SIG-M5 treated with dmso at 0.1 percent for 504 hours (cell line): ENCODE measurements around the gene CAPN8.
A peak's percentile ranks its signal among the peaks of the same experiment; 100 is the strongest.

Experiments
- DNase-seq: peaks from one replicate; lab custom pipeline; 2025; ENCODE audit not compliant: unreplicated experiment; lab: John Stamatoyannopoulos, UW

Gene CAPN8

GRCh38 chr1:223702735-223703667, 37.5 kb upstream of the CAPN8 start:
- no peak for DNase-seq

- peak; percentile 33 for DNase-seq
Observed at GRCh38 chr1:223700942-223701637, 35.6 kb upstream of the CAPN8 start.

GRCh38 chr1:223700388-223700918, 35.0 kb upstream of the CAPN8 start:
- DNase-seq, result no peak

GRCh38 chr1:223695941-223696340, 30.4 kb upstream of the CAPN8 start:
- DNase-seq, result no peak

GRCh38 chr1:223695014-223695548, 29.6 kb upstream of the CAPN8 start:
- no peak for DNase-seq

- DNase-seq, result no peak
Observed at GRCh38 chr1:223691121-223691520, 25.6 kb upstream of the CAPN8 start.

- no peak for DNase-seq
Observed at GRCh38 chr1:223684488-223684792, 18.9 kb upstream of the CAPN8 start.

DNA sequence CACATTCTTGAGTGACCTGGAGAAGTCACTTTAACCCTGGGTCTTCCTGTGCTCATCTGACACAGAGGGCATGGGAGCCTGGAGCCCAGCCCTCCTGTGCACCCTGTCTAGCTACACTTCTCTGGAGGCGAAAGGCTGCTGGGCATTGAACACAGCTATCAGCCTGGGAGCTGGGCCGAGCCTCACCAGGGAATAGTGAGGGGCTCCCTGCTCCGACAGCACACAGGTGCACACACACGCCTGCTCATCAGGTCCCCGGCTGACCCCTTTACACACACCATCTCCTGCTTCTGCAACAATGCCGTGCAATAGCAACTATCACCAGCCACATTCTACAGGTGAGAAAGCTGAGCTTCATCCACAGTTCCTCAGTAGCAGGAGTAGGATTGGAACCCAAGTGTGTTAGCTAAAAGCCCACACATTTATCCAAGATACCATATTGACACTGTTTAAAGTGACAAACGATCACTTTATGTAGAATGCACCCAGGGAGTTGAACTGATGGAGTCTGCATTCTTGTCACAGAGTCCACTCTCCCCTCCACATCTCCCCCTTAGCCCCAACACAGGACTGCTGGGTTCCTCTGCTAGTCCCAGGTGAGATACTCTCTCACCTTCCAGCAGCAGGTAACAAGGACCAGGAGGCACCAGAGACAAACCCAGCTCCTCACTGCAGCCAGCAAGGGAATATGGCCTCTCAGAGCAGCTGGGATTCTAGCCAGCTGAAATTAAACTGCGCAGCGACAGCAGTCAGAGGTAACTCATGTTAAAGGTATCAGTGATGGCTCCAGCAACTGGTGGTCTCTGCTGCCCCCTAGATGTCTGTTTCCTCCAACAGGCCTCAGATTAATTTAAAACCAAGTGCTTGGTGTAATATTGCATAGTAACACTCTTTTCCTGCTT, 18.3 kb upstream of the CAPN8 start:
- peak; percentile 63 for DNase-seq

GRCh38 chr1:223682502-223682901, 17.0 kb upstream of the CAPN8 start:
- DNase-seq, result no peak

DNA sequence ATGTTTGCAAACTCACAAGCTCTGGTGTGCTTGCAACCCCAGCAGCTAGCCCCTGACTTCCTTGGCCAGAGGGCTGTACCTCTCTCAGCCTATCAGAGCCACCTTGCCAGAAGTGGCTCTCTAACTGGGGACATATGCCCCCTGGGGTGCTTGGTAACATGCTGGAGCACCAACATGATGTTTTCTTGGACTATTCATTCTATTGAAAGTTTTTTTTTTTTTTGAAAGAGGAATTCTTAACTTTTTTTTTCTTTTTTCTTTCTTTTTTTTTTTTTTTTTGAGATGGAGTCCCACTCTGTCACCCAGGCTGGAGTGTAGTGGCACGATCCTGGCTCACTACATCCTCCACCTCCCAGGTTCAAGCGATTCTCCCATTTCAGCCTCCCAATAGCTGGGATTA, 14.7 kb upstream of the CAPN8 start:
- no peak for DNase-seq

DNA sequence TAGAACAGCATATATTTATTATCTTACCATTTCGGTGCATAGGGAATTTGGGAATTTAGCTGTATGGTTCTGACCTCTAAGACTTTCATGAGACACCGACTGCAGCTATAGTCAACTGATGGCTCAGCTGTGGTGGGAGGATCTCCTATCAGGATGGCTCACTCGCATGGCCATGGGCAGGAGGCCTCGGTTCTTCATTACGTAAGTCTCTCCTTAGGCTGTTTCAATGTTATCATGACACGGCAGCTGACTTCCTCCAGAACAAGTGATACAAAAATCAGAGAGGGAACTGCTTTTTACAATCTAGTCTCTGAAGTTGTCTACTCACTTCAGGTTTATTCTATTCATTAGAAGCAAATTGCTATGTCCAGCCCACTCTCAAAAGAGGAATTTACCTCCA, 13.3 kb upstream of the CAPN8 start:
- DNase-seq, result peak; percentile 81

DNA sequence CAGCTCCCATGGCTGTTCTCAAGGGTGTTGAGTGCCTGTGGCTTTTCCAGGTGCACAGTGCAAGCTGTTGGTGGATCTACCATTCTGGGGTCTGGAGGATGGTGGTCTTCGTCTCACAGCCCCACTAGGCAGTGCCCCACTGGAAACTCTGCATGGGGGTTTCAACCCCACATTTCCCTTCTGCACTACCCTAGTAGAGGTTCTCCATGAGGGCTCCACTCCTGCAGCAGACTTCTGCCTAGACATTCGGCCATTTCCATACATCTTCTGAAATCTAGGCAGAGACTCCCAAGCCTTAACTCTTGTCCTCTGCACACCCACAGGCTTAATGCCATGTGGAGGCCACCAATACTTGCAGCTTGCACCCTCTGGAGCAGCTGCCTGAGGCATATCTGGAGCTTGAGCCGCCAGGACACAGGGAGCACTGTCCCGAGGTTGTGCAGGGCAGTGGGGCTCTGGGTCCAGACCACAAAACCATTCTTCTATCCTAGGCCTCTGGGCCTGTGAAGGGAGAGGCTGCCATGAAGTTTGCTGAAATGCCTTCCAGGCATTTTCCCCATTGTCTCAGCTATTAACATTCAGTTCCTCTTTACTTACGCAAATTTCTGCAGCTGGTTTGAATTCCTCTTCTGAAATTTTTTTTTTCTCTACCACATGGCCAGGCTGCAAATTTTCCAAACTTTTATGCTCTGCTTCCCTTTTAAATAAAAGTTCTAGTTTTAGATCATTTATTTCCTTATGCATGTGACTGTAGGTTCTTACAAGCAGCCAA, 8.8 kb upstream of the CAPN8 start:
- DNase-seq, result peak; percentile 42

DNA sequence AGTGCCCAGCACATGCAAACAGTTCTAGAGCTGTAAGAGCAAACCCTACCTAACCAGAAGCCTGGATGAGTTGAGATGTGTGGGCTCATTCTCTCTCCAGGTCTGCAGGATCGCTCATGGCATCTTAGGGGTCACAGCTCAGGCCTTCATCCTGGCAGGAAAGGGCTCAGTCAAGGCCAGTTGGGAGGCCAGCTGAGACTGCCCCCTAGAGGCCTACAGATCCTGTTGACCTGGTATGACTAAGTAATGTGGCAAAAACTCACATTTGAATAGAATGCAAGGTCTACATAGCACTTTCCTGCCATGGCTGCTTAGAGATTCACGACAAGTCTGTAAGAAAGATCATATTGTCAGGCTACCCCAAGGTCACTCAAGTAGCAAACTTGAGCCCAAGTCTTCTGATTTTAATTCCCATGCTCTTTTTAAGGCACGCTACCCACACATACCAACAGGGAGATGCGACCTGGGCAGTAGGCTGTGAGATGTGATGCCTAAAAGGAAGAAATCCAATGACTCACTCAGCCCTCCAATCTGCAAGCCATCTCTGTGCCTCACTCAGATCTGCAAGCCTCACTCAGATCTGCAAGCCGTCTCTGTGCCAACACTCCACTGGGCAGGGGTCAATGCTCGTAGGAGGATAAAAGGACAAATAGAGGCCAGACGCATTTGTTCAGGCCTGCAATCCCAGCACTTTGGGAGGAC, 5.1 kb upstream of the CAPN8 start:
- DNase-seq, result peak; percentile 21

DNA sequence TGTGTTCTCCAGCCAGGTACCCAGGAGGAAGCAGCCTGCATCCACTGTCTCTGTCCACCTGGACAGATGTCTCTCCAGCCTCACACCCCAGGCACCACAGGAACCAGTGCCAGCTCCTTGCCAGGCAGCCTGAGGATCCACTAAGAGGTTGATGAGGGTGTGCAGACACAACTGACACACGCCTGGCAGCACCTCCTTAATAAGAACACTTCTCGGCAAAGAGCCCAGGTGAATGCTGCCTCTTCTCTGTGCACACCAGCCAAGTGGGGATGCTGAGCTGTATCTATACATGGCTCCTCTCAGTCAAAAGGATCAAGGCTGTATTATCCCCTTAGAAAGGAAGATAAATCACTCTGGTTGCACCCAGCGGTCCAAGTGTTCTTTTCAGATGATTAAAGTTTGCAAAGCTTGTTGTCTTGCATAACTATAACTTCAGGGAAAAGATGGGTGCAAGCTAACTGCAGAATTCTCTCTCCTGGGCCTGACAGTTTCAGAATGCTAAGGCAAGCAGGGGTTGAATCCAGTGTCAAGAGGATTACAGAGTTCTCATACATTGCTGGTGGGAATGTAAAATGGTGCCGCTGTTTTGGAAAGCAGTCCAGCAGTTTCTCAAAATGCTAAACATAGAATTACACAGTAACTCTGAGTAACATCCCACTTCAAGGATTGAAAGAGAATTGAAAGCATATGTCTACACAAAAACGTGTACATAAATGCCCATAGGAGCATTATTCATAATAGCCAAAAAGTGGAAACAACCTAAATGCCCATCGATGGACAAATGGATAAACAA, 3.7 kb upstream of the CAPN8 start:
- DNase-seq, result no peak

DNA sequence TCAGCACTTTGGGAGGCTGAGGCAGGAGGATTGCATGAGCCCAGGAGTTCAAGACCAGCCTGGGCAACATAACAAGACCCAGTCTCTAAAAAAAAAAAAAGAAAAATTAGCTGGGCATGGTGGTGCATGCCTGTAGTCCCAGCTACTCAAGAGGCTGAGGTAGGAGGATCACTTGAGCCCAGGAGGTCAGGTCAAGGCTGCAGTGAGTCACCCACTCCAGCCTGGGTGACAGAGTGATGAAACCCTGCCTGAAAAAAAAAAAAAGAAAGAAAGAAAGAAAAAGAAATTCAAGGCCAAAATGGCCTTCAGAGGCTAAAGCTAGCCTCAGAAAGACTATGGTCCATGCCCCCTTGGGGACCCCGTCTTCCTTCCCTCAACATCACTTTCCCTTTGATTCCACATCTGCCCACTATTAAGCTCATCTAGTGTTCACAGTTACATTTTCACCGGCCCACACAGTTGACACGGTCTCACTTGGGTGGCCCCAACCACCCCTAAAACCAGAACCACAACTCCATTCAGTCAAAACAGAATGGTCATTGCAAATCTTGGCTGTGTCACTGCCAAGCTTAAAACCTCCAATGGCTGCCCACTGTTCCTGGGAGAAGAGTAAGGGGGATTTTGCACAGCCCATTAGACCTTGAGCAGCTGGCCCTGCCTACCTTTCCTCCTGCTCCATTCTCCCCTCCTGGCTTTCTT, 2.1 kb upstream of the CAPN8 start:
- DNase-seq, result no peak

DNA sequence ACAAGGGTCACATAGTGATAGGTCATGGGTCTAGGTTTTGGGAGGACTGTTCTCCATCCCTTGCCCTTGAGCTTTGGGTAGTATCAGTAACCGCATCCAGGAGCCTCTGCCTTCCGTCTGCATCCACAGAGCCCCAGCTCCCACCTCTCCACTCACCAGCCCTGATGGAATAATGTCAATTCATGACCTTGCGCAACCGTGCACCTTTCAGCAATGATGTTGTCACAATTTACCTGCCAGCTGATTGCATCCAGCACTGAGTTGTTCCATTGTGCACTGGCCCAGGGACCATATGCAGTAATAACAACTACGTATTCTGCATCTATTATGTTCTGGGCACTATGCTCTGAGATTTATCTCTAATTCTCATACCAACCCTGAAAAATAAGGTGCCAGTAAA, 1.4 kb downstream of the CAPN8 start:
- no peak for DNase-seq

DNA sequence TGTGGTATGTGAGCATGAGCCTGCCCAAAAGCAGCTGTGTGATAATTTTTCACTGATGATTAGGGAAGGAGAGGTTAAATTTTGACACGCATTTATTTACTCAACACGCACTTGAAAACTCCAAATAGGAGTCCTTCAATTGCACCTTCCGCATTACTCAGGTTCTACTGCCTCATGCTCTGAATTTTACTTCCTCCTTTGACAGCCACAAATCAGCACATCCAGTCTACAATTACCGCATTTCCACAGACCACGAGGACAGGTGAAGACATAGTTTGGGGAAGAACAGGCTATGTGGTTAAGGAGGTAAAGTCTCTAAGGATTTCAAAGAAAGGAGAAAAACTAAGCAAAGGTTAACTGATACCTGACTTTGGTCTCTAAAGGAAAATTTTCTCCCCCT, 2.6 kb downstream of the CAPN8 start:
- peak; percentile 38 for DNase-seq

GRCh38 chr1:223659711-223660110, 5.8 kb downstream of the CAPN8 start:
- DNase-seq, result no peak
